PC-9 (cell line): Measurements from ENCODE around the gene MGLL. TPM values are rescaled to one million over a fixed set of nuclear protein-coding genes. Genes with fewer than 3 reads are reported as not detected.

Experiments
- BruUV-seq: library from RNA; stranded (reverse); fragments of 400-500 nt; replicated peaks from 2 replicates; lab custom pipeline; 2021; lab: Mats Ljungman, UMichigan
- CTCF ChIA-PET: fragments of 300-600 bp; sonication (Branson Sonifier 250); formaldehyde crosslinking; loops from one replicate; lab custom pipeline; 2022; ENCODE audit warnings: antibody characterized with exemption; lab: Charles Lee
- POLR2A ChIA-PET: fragments of 300-600 bp; sonication (Branson Sonifier 250); formaldehyde crosslinking; loops from one replicate; lab custom pipeline; 2022; ENCODE audit warnings: antibody characterized with exemption; ENCODE audit not compliant: unreplicated experiment; lab: Charles Lee
- DNase-seq, 2 experiments: peaks; one replicate each; pipeline versions ENCODE4 v3.0.0 to v3.0.0-alpha.2; 2015 to 2022; ENCODE audit warnings: mixed read lengths in 1 of 2
- H2AFZ ChIP-seq: fragments of 200-600 bp; sonication (generic); 2 replicates; pipeline ENCODE4 v1.8.1; 2017; ENCODE audit warnings: antibody characterized with exemption
- H3F3A ChIP-seq: fragments of 200-600 bp; sonication (generic); 2 replicates; pipeline ENCODE4 v1.8.1; 2017; ENCODE audit warnings: antibody characterized with exemption, mild to moderate bottlenecking, low read depth; ENCODE audit not compliant: insufficient read depth
- H3K27ac ChIP-seq: fragments of 200-600 bp; sonication (generic); 2 replicates; pipeline ENCODE4 v1.6.1; 2016; ENCODE audit warnings: mixed run types
- H3K27me3 ChIP-seq: fragments of 200-600 bp; sonication (generic); 2 replicates; pipeline ENCODE4 v1.6.1; 2016; ENCODE audit warnings: low read depth, mixed run types; ENCODE audit not compliant: insufficient read depth
- H3K36me3 ChIP-seq: fragments of 200-600 bp; sonication (generic); 2 replicates; pipeline ENCODE4 v1.6.1; 2016; ENCODE audit warnings: low read depth, mixed run types
- H3K4me1 ChIP-seq: fragments of 200-600 bp; sonication (generic); replicated peaks from 2 replicates; pipeline ENCODE4 v1.6.1; 2016; ENCODE audit warnings: mixed run types; ENCODE audit not compliant: insufficient read depth
- H3K4me2 ChIP-seq: fragments of 200-600 bp; sonication (generic); 2 replicates; pipeline ENCODE4 v1.6.1; 2017; ENCODE audit warnings: mixed run types
- H3K4me3 ChIP-seq: fragments of 200-600 bp; sonication (generic); 2 replicates; pipeline ENCODE4 v1.6.1; 2016; ENCODE audit warnings: mixed run types
- H3K79me2 ChIP-seq: fragments of 200-600 bp; sonication (generic); 2 replicates; pipeline ENCODE4 v1.6.1; 2017; ENCODE audit warnings: low read depth, mixed run types
- H3K9me2 ChIP-seq: fragments of 200-600 bp; sonication (generic); 2 replicates; pipeline ENCODE4 v1.8.1; 2017; ENCODE audit warnings: mild to moderate bottlenecking; ENCODE audit not compliant: insufficient read depth
- H3K9me3 ChIP-seq: fragments of 200-600 bp; sonication (generic); 2 replicates; pipeline ENCODE4 v1.8.1; 2016; ENCODE audit warnings: low read depth; ENCODE audit not compliant: insufficient read depth
- H4K20me1 ChIP-seq: fragments of 200-600 bp; sonication (generic); 2 replicates; pipeline ENCODE4 v1.8.1; 2017; ENCODE audit not compliant: insufficient read depth
- EZH2 ChIP-seq: fragments of 200-600 bp; sonication (generic); IDR thresholded peaks from 2 replicates; pipeline ENCODE4 v1.8.0; 2017; ENCODE audit warnings: antibody characterized with exemption, low read depth
- intact Hi-C: fragments of 100-400 bp; cut with micrococcal nuclease; formaldehyde crosslinking; loops from one replicate; pipeline ENCODE4 v1.10.0; 2022; ENCODE audit not compliant: unreplicated experiment
- total RNA-seq: library from RNA; stranded (reverse); gene quantifications from 2 replicates; pipeline ENCODE4 v1.2.3, GENCODE V29; 2021
- TF ChIP-seq, protein P1 (sequence below): fragments of 200-600 bp; sonication (generic); conservative IDR thresholded peaks from 2 replicates; pipeline ENCODE4 v1.6.1; 2017; ENCODE audit warnings: mixed run types, antibody characterized with exemption, mild to moderate bottlenecking, moderate library complexity

The MGLL gene
- total RNA-seq, 1 experiment from 2014 or later = 30.7 TPM

DNA sequence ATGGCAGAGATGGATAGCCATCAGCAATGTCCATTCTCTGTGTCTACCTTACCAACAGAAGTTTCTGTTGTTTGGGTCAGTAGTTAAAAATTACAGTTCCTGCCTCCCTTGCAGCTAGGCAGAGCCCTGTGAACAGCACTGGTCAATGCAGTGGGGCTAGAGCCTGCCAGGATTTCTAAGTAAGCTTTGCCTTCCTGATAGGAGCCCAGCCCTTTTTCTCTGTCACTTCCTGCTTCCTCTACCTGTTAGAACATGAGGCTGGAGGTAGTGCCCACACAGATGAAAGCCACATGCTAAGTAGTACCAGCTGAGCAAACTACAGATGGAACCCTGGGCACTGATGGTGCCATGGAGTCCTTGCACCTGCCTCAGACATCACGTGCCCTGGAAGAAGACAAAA is 45.0 kb downstream of the MGLL start:
- Histone ChIP-seq H3K27me3 (no peaks in the 10 kb centered on the region), H3K27ac (no peak overlapping the region), H3K79me2 (no peaks in the 10 kb centered on the region), H3F3A (peaks cover 19% of the 10 kb centered on the region), H3K4me2 (no peak overlapping the region), H3K4me3 (no peak overlapping the region), H4K20me1 (no peaks in the 10 kb centered on the region), H3K9me2 (no peaks in the 10 kb centered on the region), H3K36me3 (0 out of 2 replicates have a peak, but pooled peaks cover 5% of the 10 kb centered on the region), H3K9me3 (no peaks in the 10 kb centered on the region), H2AFZ (no peak overlapping the region), H3K4me1 (peaks cover 29% of the 10 kb centered on the region)
- TF ChIP-seq, protein P1, sequence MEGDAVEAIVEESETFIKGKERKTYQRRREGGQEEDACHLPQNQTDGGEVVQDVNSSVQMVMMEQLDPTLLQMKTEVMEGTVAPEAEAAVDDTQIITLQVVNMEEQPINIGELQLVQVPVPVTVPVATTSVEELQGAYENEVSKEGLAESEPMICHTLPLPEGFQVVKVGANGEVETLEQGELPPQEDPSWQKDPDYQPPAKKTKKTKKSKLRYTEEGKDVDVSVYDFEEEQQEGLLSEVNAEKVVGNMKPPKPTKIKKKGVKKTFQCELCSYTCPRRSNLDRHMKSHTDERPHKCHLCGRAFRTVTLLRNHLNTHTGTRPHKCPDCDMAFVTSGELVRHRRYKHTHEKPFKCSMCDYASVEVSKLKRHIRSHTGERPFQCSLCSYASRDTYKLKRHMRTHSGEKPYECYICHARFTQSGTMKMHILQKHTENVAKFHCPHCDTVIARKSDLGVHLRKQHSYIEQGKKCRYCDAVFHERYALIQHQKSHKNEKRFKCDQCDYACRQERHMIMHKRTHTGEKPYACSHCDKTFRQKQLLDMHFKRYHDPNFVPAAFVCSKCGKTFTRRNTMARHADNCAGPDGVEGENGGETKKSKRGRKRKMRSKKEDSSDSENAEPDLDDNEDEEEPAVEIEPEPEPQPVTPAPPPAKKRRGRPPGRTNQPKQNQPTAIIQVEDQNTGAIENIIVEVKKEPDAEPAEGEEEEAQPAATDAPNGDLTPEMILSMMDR = no peak
- TF ChIP-seq EZH2 = no peak
- ChIA-PET POLR2A (no interaction called here), CTCF (no interaction called here)
- no TSS peak for BruUV-seq
- intact Hi-C loops = no loop called here
- DNase-seq = no peak

DNA sequence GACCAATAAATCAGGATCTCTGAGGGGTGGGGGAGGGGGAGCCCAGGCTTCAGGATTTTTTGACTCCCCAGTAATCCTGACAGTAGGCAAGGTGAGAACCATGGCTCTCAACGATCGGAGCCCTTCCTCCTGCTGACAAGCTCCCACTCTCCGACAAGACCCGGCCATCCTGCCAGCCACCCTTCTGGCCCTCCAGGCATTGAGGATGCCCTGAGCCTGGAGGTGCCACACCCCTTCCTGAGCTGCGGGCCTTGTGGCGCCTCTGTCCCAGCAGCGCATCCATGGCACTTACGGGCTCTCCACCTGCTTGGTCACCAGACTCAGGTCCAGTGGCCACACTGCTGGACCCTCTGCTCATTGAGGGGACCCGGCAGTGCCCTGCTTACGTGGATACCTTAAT is 46.0 kb downstream of the MGLL start:
- H3K4me3 ChIP-seq = no peak overlapping the region
- no peaks in the 10 kb centered on the region for H3K27me3 ChIP-seq
- intact Hi-C loops = no loop called here
- H3F3A ChIP-seq = peaks cover 13% of the 10 kb centered on the region
- TF ChIP-seq, protein P1 = no peak
- TF ChIP-seq EZH2 = no peak
- 0 out of 2 replicates have a peak, but pooled peaks cover 5% of the 10 kb centered on the region for H3K36me3 ChIP-seq
- ChIA-PET CTCF (no interaction called here), POLR2A (no interaction called here)
- no peak for DNase-seq
- BruUV-seq = no TSS peak
- peaks cover 21% of the 10 kb centered on the region for H3K4me1 ChIP-seq
- no peaks in the 10 kb centered on the region for H3K9me3 ChIP-seq
- H3K79me2 ChIP-seq = no peaks in the 10 kb centered on the region
- H3K9me2 ChIP-seq = no peaks in the 10 kb centered on the region
- no peak overlapping the region for H3K27ac ChIP-seq
- H2AFZ ChIP-seq = no peak overlapping the region
- no peaks in the 10 kb centered on the region for H4K20me1 ChIP-seq
- H3K4me2 ChIP-seq = no peak overlapping the region

DNA sequence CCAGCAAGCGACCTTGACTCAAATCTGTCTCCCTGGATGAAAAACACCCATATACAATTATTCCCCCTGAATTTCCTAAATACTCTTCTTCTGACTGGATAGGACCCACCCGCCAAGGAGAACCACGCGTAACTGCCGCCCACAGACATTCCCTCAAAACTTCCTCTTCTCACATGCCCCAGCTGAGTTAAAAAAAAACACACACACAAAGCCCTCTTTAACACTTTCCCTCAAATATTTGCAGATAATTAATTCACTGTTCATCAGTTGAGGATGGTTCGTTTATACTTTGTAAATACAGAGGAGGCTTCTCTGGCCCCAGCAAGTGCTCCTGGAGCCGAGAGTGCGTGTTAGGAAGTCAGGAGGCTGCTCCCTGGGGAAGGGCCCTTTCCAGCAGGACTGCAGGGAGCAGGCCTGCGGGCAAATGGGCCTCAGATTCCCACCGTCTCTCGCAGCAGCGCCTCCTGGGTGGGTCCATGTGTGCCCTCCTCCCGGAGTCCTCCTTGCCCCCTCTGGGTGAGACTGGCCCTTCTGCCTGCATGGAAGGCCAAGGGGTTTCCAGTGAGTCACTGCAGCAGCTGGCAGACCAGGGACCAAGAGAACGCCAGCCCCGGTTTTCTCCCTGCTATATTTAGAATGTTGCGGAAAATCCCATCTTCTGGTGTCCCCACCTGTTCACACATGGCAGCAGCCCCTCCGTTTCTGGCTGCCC is 46.8 kb downstream of the MGLL start:
- TF ChIP-seq, protein P1 = no peak
- TF ChIP-seq EZH2 = no peak
- Histone ChIP-seq H4K20me1 (no peaks in the 10 kb centered on the region), H3K4me2 (no peak overlapping the region), H3K9me3 (no peaks in the 10 kb centered on the region), H3F3A (0 out of 2 replicates have a peak, but pooled peaks cover 7% of the 10 kb centered on the region), H2AFZ (no peak overlapping the region), H3K4me3 (no peak overlapping the region), H3K4me1 (peaks cover 21% of the 10 kb centered on the region), H3K9me2 (no peaks in the 10 kb centered on the region), H3K36me3 (0 out of 2 replicates have a peak, but pooled peaks cover 5% of the 10 kb centered on the region), H3K79me2 (no peaks in the 10 kb centered on the region), H3K27ac (no peak overlapping the region), H3K27me3 (no peaks in the 10 kb centered on the region)
- CTCF ChIA-PET = no interaction called here
- intact Hi-C loops = no loop called here
- no peak for DNase-seq
- POLR2A ChIA-PET = no interaction called here
- no TSS peak for BruUV-seq
